Coronary artery (tissue), 2 donors: ENCODE measurements around the gene FHIT.

Source experiments
- DNase-seq: peaks from one replicate; pipeline ENCODE4 v3.0.0-alpha.2; 2017; ENCODE audit warnings: low spot score
- H3K27ac ChIP-seq, 2 donors: fragments of 200-600 bp; sonication (generic); one replicate each; pipeline ENCODE4 v1.5.1; 2016 to 2019
- H3K4me3 ChIP-seq: fragments of 200-600 bp; sonication (generic); 2 replicates; pipeline ENCODE4 v1.5.1; 2016; ENCODE audit warnings: mild to moderate bottlenecking, moderate library complexity
- CTCF ChIP-seq: fragments of 200-600 bp; sonication (generic); IDR thresholded peaks from one replicate; pipeline ENCODE4 v1.5.1; 2019; ENCODE audit warnings: antibody characterized with exemption

The FHIT gene

GRCh38 chr3:60803216-60804173 lies 447.8 kb downstream of the FHIT start:
- no peak for DNase-seq
- no peak for TF ChIP-seq CTCF
- H3K4me3 ChIP-seq: no peak overlapping the region
- H3K27ac ChIP-seq: no peak overlapping the region

- no peak overlapping the region for H3K4me3 ChIP-seq
- no peak for TF ChIP-seq CTCF
- no peak for DNase-seq
- H3K27ac ChIP-seq: no peak overlapping the region
Measured at GRCh38 chr3:60801307-60801706, 449.9 kb downstream of the FHIT start.

DNA sequence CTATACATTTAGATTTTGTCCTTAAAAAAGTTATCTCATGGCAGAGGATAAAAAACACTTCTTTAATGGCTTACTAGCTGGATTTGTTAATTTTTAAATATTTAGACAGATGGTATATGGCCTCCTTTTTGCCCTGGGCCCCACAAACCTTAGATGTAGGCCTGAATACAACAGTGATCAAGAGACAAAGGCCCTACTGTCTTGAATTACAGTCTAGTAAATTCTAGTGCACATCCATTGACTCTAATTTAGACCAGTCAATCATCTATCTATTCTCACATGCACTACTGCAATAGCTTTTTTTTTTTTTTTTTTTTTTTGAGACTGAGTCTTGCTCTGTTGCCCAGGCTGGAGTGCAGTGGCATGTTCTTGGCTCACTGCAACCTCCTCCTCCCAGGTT lies 452.8 kb downstream of the FHIT start:
- Histone ChIP-seq H3K4me3 (no peak overlapping the region), H3K27ac (no peak overlapping the region)
- DNase-seq: no peak
- TF ChIP-seq CTCF: no peak

DNA sequence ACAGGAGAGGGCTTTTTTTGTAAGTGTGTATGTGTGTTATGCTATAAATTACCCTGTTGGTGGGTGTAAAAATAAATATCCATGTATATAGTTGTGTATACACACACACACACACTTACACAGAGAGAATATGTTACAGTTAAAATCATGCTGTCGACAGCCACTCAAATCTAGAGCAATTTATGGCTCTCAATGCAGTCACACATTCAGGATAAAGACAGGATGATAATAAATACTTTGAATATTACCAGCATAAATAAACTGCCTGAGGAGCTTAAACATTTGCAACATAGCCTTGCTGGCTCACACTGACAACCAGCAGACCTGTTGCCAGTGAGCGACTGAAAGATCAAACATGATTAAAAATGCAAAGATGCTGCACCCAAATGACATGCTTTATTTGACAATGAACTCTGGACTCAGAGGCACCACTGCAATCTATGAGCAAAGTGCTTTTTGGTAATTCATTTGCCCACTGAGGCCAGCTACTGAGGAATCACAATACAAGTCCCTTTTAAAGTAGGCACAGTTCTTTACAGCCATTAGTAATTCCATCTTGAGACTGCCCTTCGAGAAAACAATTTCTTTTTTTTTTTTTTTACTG lies 458.9 kb downstream of the FHIT start:
- TF ChIP-seq CTCF: no peak
- no peak for DNase-seq
- no peak overlapping the region for H3K27ac ChIP-seq
- H3K4me3 ChIP-seq: no peak overlapping the region

GRCh38 chr3:60788185-60788584 lies 463.1 kb downstream of the FHIT start:
- Histone ChIP-seq H3K27ac (no peak overlapping the region), H3K4me3 (no peak overlapping the region)
- TF ChIP-seq CTCF: no peak
- DNase-seq: no peak

DNA sequence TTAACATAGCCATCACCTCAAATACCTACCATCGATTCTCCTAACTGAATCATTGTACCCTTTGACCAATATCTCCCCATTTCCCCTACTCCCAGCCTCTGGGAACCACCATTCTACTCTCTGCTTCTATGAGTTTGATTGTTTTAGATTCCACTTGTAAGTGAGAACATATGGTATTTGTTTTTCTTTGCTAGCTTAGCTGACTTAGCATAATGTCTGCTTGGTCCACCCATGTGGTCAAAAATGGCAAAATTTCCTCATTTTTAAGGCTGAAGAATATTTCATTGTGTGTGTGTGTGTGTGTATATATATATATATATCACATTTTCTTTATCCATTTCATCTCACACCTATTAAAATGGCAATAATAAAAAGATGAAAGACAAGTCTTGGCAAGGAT lies 469.3 kb downstream of the FHIT start:
- TF ChIP-seq CTCF: no peak
- DNase-seq: no peak
- Histone ChIP-seq H3K27ac (no peak overlapping the region), H3K4me3 (no peak overlapping the region)

DNA sequence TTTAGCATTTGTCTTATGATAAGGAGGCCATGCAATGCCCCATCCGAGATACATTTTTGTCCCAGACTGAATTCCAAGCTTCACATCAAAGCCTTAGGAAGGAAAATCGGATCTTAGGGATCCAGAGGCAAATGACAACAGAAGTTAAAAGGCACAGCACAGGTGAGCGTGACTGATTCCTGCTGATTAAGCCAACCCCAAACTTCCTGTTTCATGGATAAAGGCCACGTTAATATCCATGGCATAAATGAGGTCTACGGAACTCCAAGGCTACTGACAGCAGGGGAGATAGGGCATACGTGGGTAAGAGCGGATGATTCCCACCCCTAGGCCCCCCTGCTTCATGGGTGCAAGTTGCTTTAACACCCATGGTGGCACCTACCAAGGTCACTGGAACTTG lies 471.6 kb downstream of the FHIT start:
- no peak overlapping the region for H3K27ac ChIP-seq
- DNase-seq: no peak
- no peak overlapping the region for H3K4me3 ChIP-seq
- TF ChIP-seq CTCF: no peak
